Dedifferentiated amniotic fluid mesenchymal stem cell (primary cell): ENCODE data around the gene HTRA3.

Source experiments
- DNase-seq: peaks from one replicate; pipeline ENCODE4 v3.0.0-alpha.2; 2016; ENCODE audit errors: extremely low spot score

HTRA3 gene

DNA sequence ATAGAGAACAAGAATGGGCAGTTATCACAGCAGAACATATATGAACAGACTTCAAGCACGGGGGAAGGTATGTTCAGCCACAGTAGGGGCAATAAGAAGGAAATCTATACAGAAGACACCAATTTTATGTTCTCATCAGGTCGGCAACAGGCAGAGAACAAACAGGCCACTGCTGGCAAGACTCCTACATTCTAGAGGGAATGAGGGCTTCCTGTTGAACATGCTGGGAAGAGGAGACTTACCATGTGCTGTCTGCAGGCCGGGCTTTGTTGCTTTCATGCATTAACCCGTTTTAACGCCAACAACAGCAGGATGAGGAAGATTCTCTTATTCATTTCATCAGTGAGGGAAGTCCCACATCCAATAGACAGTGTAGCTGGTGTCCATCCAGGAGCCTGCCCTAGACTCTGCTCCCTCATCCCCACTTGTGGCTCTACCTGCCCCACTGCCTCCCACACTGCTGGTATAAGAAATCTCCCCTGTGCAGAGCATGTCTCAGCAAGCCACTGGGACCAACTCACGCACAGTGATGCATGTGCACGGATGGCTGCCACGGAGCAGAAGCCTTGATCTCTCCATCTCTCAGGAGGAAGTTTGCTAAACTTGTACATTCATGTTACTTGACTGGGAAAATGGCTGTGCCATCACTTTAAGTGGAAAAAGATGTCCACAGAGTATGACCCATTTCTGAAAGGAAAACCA, 86.5 kb downstream of the HTRA3 start:
- DNase-seq = no peak
